HepG2 (cell line): Measurements from ENCODE around the gene HSPA1B. TPM values are rescaled to one million over a fixed set of nuclear protein-coding genes. Genes with fewer than 3 reads are reported as not detected.

Experiments used
- ARID2 ChIP-seq: sonication (generic); formaldehyde crosslinking; IDR thresholded peaks from 2 replicates; pipeline ENCODE4 v1.8.1; 2022; ENCODE audit warnings: mild to moderate bottlenecking, missing genetic modification reagents, borderline replicate concordance
- EZH2 ChIP-seq: conservative IDR thresholded peaks from 2 replicates; pipeline ENCODE4 v1.6.1; 2012; ENCODE audit warnings: mild to moderate bottlenecking, low read depth, low read length, moderate library complexity
- FOXO1 ChIP-seq: sonication (generic); formaldehyde crosslinking; IDR thresholded peaks from 2 replicates; pipeline ENCODE4 v1.4.0; 2020; ENCODE audit warnings: missing genetic modification reagents
- JUNB ChIP-seq: sonication (generic); formaldehyde crosslinking; IDR thresholded peaks from 2 replicates; pipeline ENCODE4 v1.8.0; 2022; ENCODE audit warnings: missing genetic modification reagents, mild to moderate bottlenecking, borderline replicate concordance
- KAT7 ChIP-seq: IDR thresholded peaks from 2 replicates; pipeline ENCODE4 v1.6.1; 2018; ENCODE audit warnings: borderline replicate concordance, missing compliant biosample characterization
- MXD1 ChIP-seq: sonication (generic); formaldehyde crosslinking; IDR thresholded peaks from 2 replicates; pipeline ENCODE4 v1.4.0; 2020; ENCODE audit warnings: mild to moderate bottlenecking, missing genetic modification reagents
- NR1H2 ChIP-seq: sonication (generic); formaldehyde crosslinking; IDR thresholded peaks from 2 replicates; pipeline ENCODE4 v1.8.1; 2022; ENCODE audit warnings: low read depth, missing genetic modification reagents, borderline replicate concordance
- ONECUT2 ChIP-seq: sonication (generic); formaldehyde crosslinking; IDR thresholded peaks from 2 replicates; pipeline ENCODE4 v1.4.0; 2020; ENCODE audit warnings: missing genetic modification reagents
- PAX8 ChIP-seq: sonication (generic); formaldehyde crosslinking; IDR thresholded peaks from 2 replicates; pipeline ENCODE4 v1.8.0; 2022; ENCODE audit warnings: mild to moderate bottlenecking, missing genetic modification reagents, borderline replicate concordance
- SATB2 ChIP-seq: sonication (generic); formaldehyde crosslinking; IDR thresholded peaks from 2 replicates; pipeline ENCODE4 v1.5.0; 2020; ENCODE audit warnings: missing genetic modification reagents
- STAT5B ChIP-seq: sonication (generic); formaldehyde crosslinking; IDR thresholded peaks from 2 replicates; pipeline ENCODE4 v1.4.0; 2020; ENCODE audit warnings: missing genetic modification reagents
- TEF ChIP-seq: sonication (generic); formaldehyde crosslinking; IDR thresholded peaks from 2 replicates; pipeline ENCODE4 v1.5.0; 2020; ENCODE audit warnings: missing genetic modification reagents
- UBTF ChIP-seq: sonication (generic); formaldehyde crosslinking; IDR thresholded peaks from 2 replicates; pipeline ENCODE4 v1.4.0; 2020; ENCODE audit warnings: mild to moderate bottlenecking, missing genetic modification reagents
- ZBTB20 ChIP-seq: sonication (generic); formaldehyde crosslinking; IDR thresholded peaks from 2 replicates; pipeline ENCODE4 v1.8.1; 2023; ENCODE audit warnings: missing genetic modification reagents, low read depth, mild to moderate bottlenecking, borderline replicate concordance
- ZBTB26 ChIP-seq: IDR thresholded peaks from 2 replicates; pipeline ENCODE4 v1.6.1; 2016; ENCODE audit warnings: missing compliant biosample characterization, missing genetic modification reagents, borderline replicate concordance
- ZBTB34 ChIP-seq: sonication (generic); formaldehyde crosslinking; IDR thresholded peaks from 2 replicates; pipeline ENCODE4 v1.8.0; 2022; ENCODE audit warnings: mild to moderate bottlenecking, missing genetic modification reagents
- ZNF225 ChIP-seq: sonication (generic); formaldehyde crosslinking; IDR thresholded peaks from 2 replicates; pipeline ENCODE4 v1.4.0; 2020; ENCODE audit warnings: mild to moderate bottlenecking, missing genetic modification reagents
- ZNF234 ChIP-seq: sonication (generic); formaldehyde crosslinking; conservative IDR thresholded peaks from 2 replicates; pipeline ENCODE4 v1.5.1; 2020; ENCODE audit warnings: mild to moderate bottlenecking, missing genetic modification reagents
- ZNF24 ChIP-seq: fragments of 450-650 bp; IDR thresholded peaks from 2 replicates; pipeline ENCODE4 v1.6.1; 2017; ENCODE audit warnings: antibody characterized with exemption, mild to moderate bottlenecking
- ZNF660 ChIP-seq: sonication (generic); formaldehyde crosslinking; IDR thresholded peaks from 2 replicates; pipeline ENCODE4 v1.5.1; 2020; ENCODE audit warnings: mild to moderate bottlenecking, low read depth, missing genetic modification reagents, borderline replicate concordance
- ZNF703 ChIP-seq: sonication (generic); formaldehyde crosslinking; IDR thresholded peaks from 2 replicates; pipeline ENCODE4 v1.5.1; 2020; ENCODE audit warnings: missing genetic modification reagents, mild to moderate bottlenecking, moderate library complexity, borderline replicate concordance
- ZNF816 ChIP-seq: sonication (generic); formaldehyde crosslinking; IDR thresholded peaks from 2 replicates; pipeline ENCODE4 v1.8.0; 2022; ENCODE audit warnings: missing genetic modification reagents, mild to moderate bottlenecking, borderline replicate concordance
- ZNF891 ChIP-seq: sonication (generic); formaldehyde crosslinking; IDR thresholded peaks from 2 replicates; pipeline ENCODE4 v1.5.0; 2020; ENCODE audit warnings: mild to moderate bottlenecking, missing genetic modification reagents
- polyA plus RNA-seq, 8 experiments: library from polyadenylated mRNA; depleted of rRNA in 3 of 8; stranded (reverse) in 7 of 8; unstranded in 1 of 8; fragments of >200 nt; fragmentation: Illumina TruSeq in 4 of 8; extraction: Trizol in 4 of 8; gene quantifications; 2 replicates each; pipeline versions ENCODE4 v1.2.1 to v1.2.3, GENCODE V29; 2011 to 2016; ENCODE audit warnings: low read depth in 4 of 8, missing spikeins in 1 of 8, mixed read lengths in 1 of 8; ENCODE audit not compliant: insufficient read depth in 1 of 8
- total RNA-seq, 5 experiments: library from RNA; depleted of rRNA; stranded (reverse); fragments of >200 nt; fragmentation: Illumina TruSeq; extraction: Trizol; gene quantifications; 2 replicates each; pipeline ENCODE4 v1.2.3, GENCODE V29; 2016; ENCODE audit warnings: low read depth in 1 of 5

Gene HSPA1B
- total and polyA plus RNA-seq, 2 of the 13 experiments (the other 11 are each of a cell fraction or from before 2014, with no cell fraction given): 26.0 to 186 TPM

GRCh38 chr6:31862344-31863235 is 35.1 kb downstream of the HSPA1B start, which contains the start of gene NEU1 (continued):
- no peak for TF ChIP-seq ZNF24
- 0 out of 2 replicates have a peak, but pooled peaks have one; percentile 22 for TF ChIP-seq TEF (CRISPR knock-in tag)
- TF ChIP-seq STAT5B (CRISPR knock-in tag): 0 out of 2 replicates have a peak, but pooled peaks have one; percentile 17
- TF ChIP-seq NR1H2 (CRISPR knock-in tag): no peak
- peak; percentile 2; the same call in 1 of the 2 replicates for TF ChIP-seq ZBTB34 (CRISPR knock-in tag)
- 0 out of 2 replicates have a peak, but pooled peaks have one; percentile 40 for TF ChIP-seq ONECUT2 (CRISPR knock-in tag)
- TF ChIP-seq ZNF703 (CRISPR knock-in tag): peak; percentile 83; the same call in 1 of the 2 replicates
- TF ChIP-seq ZNF660 (CRISPR knock-in tag): no peak
- TF ChIP-seq EZH2: no peak
- peak; percentile 84 for TF ChIP-seq MXD1 (CRISPR knock-in tag)
- 0 out of 2 replicates have a peak, but pooled peaks have one; percentile 74 for TF ChIP-seq ARID2 (CRISPR knock-in tag)
- TF ChIP-seq UBTF (CRISPR knock-in tag): peak; percentile 86
- peak; percentile 98 for TF ChIP-seq ZNF891 (CRISPR knock-in tag)
- TF ChIP-seq ZNF234: no peak
- peak; percentile 97; the same call in 1 of the 2 replicates for TF ChIP-seq ZNF816 (CRISPR knock-in tag)
- TF ChIP-seq JUNB (CRISPR knock-in tag): no peak
- peak; percentile 46; the same call in 1 of the 2 replicates for TF ChIP-seq ZNF225 (CRISPR knock-in tag)
- no peak; the same call in 1 of the 2 replicates for TF ChIP-seq SATB2
- no peak for TF ChIP-seq PAX8 (CRISPR knock-in tag)
- peak; percentile 92; the same call in 1 of the 2 replicates for TF ChIP-seq KAT7 (CRISPR knock-in tag)
- no peak; the same call in 1 of the 2 replicates for TF ChIP-seq ZBTB20 (CRISPR knock-in tag)
- TF ChIP-seq FOXO1 (CRISPR knock-in tag): peak; percentile 73
- TF ChIP-seq ZBTB26: peak; percentile 81; the same call in 1 of the 2 replicates
